Mammary epithelial cell (primary cell): Measurements from ENCODE around the gene AHDC1.

Experiments used
- CTCF ChIP-seq, 2 donors: IDR thresholded peaks in 1 of 2; conservative IDR thresholded peaks in 1 of 2; 2 replicates each; pipeline ENCODE4 v1.5.1; 2011 to 2012; ENCODE audit warnings: inconsistent platforms in 2 of 2, low read length in 2 of 2, mild to moderate bottlenecking in 2 of 2, control low read depth in 1 of 2, low read depth in 1 of 2; ENCODE audit not compliant: insufficient read depth in 1 of 2; ENCODE audit errors: extremely low read depth in 1 of 2
- EZH2 ChIP-seq: IDR thresholded peaks from 2 replicates; pipeline ENCODE4 v1.6.1; 2012; ENCODE audit warnings: low read length, inconsistent platforms, borderline replicate concordance

- TF ChIP-seq CTCF (conservative IDR thresholded peaks at IDR 0.05 in 1 of 2, IDR thresholded peaks at IDR 0.05 in 1 of 2; ENCODE audit: extremely low read depth in 1 of 2, insufficient read depth in 1 of 2, low read depth in 1 of 2, low read length in 2 of 2) (no peak), EZH2 (no peak)
Measured at GRCh38 chr1:27539901-27540861, 63.8 kb downstream of the AHDC1 start.
